HCT116 (cell line): ENCODE data around the gene NR2C2.

Experiments used
- CEBPB ChIP-seq: IDR thresholded peaks from 2 replicates; pipeline ENCODE4 v1.6.1; 2012; ENCODE audit warnings: low read depth
- EZH2phosphoT487 ChIP-seq: fragments of 200-600 bp; IDR thresholded peaks from 2 replicates; pipeline ENCODE4 v1.6.1; 2018; ENCODE audit warnings: antibody characterized with exemption, borderline replicate concordance
- MAX ChIP-seq: IDR thresholded peaks from 2 replicates; pipeline ENCODE4 v1.6.1; 2012
- POLR2A ChIP-seq: IDR thresholded peaks from 2 replicates; pipeline ENCODE4 v1.7.0; 2011; ENCODE audit warnings: borderline replicate concordance; ENCODE audit not compliant: insufficient read depth, insufficient read length; ENCODE audit errors: extremely low read depth
- POLR2AphosphoS5 ChIP-seq: IDR thresholded peaks from 2 replicates; pipeline ENCODE4 v1.6.1; 2011; ENCODE audit warnings: mild to moderate bottlenecking, low read depth, low read length, moderate library complexity
- RAD21 ChIP-seq: IDR thresholded peaks from 2 replicates; pipeline ENCODE4 v1.6.1; 2012; ENCODE audit warnings: low read depth, mild to moderate bottlenecking
- SIN3A ChIP-seq: IDR thresholded peaks from 2 replicates; pipeline ENCODE4 v1.6.1; 2012; ENCODE audit warnings: low read depth
- SP1 ChIP-seq: IDR thresholded peaks from 2 replicates; pipeline ENCODE4 v1.6.1; 2012; ENCODE audit warnings: low read depth
- TF ChIP-seq, protein P1 (sequence below), 3 experiments: fragments of 200-600 bp in 1 of 3; sonication (generic) in 1 of 3; IDR thresholded peaks in 2 of 3; conservative IDR thresholded peaks in 1 of 3; 2 replicates each; pipeline ENCODE4 v1.5.1; 2012 to 2017; ENCODE audit warnings: low read depth in 2 of 3, low read length in 2 of 3, antibody characterized with exemption in 1 of 3, borderline replicate concordance in 1 of 3, control low read depth in 1 of 3, mild to moderate bottlenecking in 1 of 3, mixed read lengths in 1 of 3, mixed run types in 1 of 3, moderate library complexity in 1 of 3; ENCODE audit not compliant: insufficient read depth in 1 of 3
- TF ChIP-seq, protein P2 (sequence below): IDR thresholded peaks from 2 replicates; pipeline ENCODE4 v1.6.1; 2012
- TF ChIP-seq, protein P3 (sequence below): IDR thresholded peaks from 2 replicates; pipeline ENCODE4 v1.6.1; 2011; ENCODE audit warnings: mild to moderate bottlenecking, low read length, moderate library complexity; ENCODE audit not compliant: insufficient replicate concordance; ENCODE audit errors: extremely low read depth

DNA sequence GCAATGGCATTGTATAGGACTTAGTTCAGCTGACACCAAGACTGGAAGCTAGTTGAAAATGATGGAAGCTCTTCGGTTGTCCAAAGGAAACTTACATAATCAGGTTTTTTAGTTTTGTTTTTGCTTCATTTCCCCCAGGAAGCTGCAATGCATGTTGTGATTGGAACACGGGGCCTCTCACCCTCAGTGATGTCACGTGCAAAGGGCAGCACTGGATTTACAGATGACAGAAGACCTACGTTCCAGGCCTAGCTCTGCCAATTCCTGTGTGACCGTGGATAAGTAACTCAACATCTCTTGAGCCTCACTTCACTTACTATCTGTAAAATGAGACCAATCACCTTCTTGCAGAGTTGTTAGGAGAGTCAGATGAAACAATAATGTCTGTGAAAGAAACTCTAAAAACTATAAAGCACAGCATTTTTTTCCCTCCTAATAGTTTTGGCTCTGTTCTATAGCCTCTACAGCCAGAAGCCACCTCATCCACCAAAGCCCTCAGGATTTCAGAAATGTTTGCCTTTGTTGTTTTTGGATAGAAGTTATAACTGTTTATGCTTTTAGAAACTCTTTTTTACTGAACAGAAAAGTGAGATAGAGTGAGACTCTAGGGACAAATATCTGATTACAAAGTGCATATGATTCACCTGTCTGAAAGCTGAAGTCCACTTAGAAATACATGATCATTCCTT, 146.9 kb downstream of the NR2C2 start:
- TF ChIP-seq SIN3A (no peak), POLR2A (no peak), EZH2phosphoT487 (no peak), SP1 (no peak), CEBPB (no peak), RAD21 (no peak), POLR2AphosphoS5 (no peak), MAX (no peak)
- TF ChIP-seq, protein P1, sequence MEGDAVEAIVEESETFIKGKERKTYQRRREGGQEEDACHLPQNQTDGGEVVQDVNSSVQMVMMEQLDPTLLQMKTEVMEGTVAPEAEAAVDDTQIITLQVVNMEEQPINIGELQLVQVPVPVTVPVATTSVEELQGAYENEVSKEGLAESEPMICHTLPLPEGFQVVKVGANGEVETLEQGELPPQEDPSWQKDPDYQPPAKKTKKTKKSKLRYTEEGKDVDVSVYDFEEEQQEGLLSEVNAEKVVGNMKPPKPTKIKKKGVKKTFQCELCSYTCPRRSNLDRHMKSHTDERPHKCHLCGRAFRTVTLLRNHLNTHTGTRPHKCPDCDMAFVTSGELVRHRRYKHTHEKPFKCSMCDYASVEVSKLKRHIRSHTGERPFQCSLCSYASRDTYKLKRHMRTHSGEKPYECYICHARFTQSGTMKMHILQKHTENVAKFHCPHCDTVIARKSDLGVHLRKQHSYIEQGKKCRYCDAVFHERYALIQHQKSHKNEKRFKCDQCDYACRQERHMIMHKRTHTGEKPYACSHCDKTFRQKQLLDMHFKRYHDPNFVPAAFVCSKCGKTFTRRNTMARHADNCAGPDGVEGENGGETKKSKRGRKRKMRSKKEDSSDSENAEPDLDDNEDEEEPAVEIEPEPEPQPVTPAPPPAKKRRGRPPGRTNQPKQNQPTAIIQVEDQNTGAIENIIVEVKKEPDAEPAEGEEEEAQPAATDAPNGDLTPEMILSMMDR (IDR thresholded peaks at IDR 0.05 in 2 of 3, conservative IDR thresholded peaks at IDR 0.05 in 1 of 3; ENCODE audit: borderline replicate concordance in 1 of 3, insufficient read depth in 1 of 3, low read depth in 2 of 3, low read length in 2 of 3): no peak
- TF ChIP-seq, protein P2, sequence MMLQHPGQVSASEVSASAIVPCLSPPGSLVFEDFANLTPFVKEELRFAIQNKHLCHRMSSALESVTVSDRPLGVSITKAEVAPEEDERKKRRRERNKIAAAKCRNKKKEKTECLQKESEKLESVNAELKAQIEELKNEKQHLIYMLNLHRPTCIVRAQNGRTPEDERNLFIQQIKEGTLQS: no peak
- TF ChIP-seq, protein P3, sequence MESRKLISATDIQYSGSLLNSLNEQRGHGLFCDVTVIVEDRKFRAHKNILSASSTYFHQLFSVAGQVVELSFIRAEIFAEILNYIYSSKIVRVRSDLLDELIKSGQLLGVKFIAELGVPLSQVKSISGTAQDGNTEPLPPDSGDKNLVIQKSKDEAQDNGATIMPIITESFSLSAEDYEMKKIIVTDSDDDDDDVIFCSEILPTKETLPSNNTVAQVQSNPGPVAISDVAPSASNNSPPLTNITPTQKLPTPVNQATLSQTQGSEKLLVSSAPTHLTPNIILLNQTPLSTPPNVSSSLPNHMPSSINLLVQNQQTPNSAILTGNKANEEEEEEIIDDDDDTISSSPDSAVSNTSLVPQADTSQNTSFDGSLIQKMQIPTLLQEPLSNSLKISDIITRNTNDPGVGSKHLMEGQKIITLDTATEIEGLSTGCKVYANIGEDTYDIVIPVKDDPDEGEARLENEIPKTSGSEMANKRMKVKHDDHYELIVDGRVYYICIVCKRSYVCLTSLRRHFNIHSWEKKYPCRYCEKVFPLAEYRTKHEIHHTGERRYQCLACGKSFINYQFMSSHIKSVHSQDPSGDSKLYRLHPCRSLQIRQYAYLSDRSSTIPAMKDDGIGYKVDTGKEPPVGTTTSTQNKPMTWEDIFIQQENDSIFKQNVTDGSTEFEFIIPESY: no peak
